ENCODE measurements around the gene PHOSPHO2. TPM values are rescaled to one million over a fixed set of nuclear protein-coding genes. Genes with fewer than 3 reads are reported as not detected.

The PHOSPHO2 gene
- total RNA-seq, 1 donor from 2014 or later: 16.8 TPM

- no peaks in the 10 kb centered on the region for H3K27me3 Mint-ChIP-seq (ENCODE audit: insufficient read depth, low read depth)
- Histone ChIP-seq H3F3A (ENCODE audit: low read depth) (no peaks in the 10 kb centered on the region), H3K27me3 (no peaks in the 10 kb centered on the region), H3K79me2 (ENCODE audit: low read depth) (no peaks in the 10 kb centered on the region), H3K36me3 (no peaks in the 10 kb centered on the region), H3K4me1 (peaks cover 7% of the 10 kb centered on the region), H3K4me2 (no peak overlapping the region), H2AFZ (replicated peaks) (no peak overlapping the region), H3K9ac (no peak overlapping the region), H3K27ac (no peak overlapping the region), H3K4me3 (no peak overlapping the region), H4K20me1 (ENCODE audit: low read depth) (no peaks in the 10 kb centered on the region), H3K9me3 (ENCODE audit: low read depth) (no peaks in the 10 kb centered on the region)
- no peak for DNase-seq (ENCODE audit: low spot score)
- H3K27ac Mint-ChIP-seq: no peak overlapping the region
- H3K9me3 Mint-ChIP-seq: no peaks in the 10 kb centered on the region
- no peak overlapping the region for H3K4me3 Mint-ChIP-seq
- TF ChIP-seq EZH2phosphoT487 (IDR thresholded peaks at IDR 0.05): no peak
- no peak for TF ChIP-seq CTCF (IDR thresholded peaks at IDR 0.05)
- TF ChIP-seq EZH2 (IDR thresholded peaks at IDR 0.05): no peak
- H3K36me3 Mint-ChIP-seq: peaks cover 6% of the 10 kb centered on the region
- peaks cover 6% of the 10 kb centered on the region for H3K4me1 Mint-ChIP-seq
These were observed 31.0 kb upstream of the PHOSPHO2 start for GRCh38 chr2:169663247-169663646.

GRCh38 chr2:169664600-169664977, 29.7 kb upstream of the PHOSPHO2 start:
- TF ChIP-seq CTCF (IDR thresholded peaks at IDR 0.05): no peak
- TF ChIP-seq EZH2 (IDR thresholded peaks at IDR 0.05): no peak
- no peak for TF ChIP-seq EZH2phosphoT487 (IDR thresholded peaks at IDR 0.05)
- no peak for DNase-seq (ENCODE audit: low spot score)
- H2AFZ ChIP-seq (replicated peaks): no peak overlapping the region
- no peaks in the 10 kb centered on the region for H4K20me1 ChIP-seq (ENCODE audit: low read depth)
- no peak overlapping the region for H3K4me3 Mint-ChIP-seq
- no peaks in the 10 kb centered on the region for H3K9me3 Mint-ChIP-seq
- H3K36me3 Mint-ChIP-seq: peaks cover 10% of the 10 kb centered on the region
- no peak overlapping the region for H3K9ac ChIP-seq
- H3K4me3 ChIP-seq: no peak overlapping the region
- no peak overlapping the region for H3K4me2 ChIP-seq
- no peaks in the 10 kb centered on the region for H3F3A ChIP-seq (ENCODE audit: low read depth)
- peaks cover 6% of the 10 kb centered on the region for H3K4me1 Mint-ChIP-seq
- H3K27me3 Mint-ChIP-seq (ENCODE audit: insufficient read depth, low read depth): no peaks in the 10 kb centered on the region
- peaks cover 7% of the 10 kb centered on the region for H3K4me1 ChIP-seq
- no peaks in the 10 kb centered on the region for H3K9me3 ChIP-seq (ENCODE audit: low read depth)
- H3K27ac ChIP-seq: no peak overlapping the region
- no peaks in the 10 kb centered on the region for H3K36me3 ChIP-seq
- H3K79me2 ChIP-seq (ENCODE audit: low read depth): no peaks in the 10 kb centered on the region
- H3K27me3 ChIP-seq: no peaks in the 10 kb centered on the region
- no peak overlapping the region for H3K27ac Mint-ChIP-seq

- Histone ChIP-seq H3K27me3 (no peaks in the 10 kb centered on the region), H3K79me2 (ENCODE audit: low read depth) (no peaks in the 10 kb centered on the region), H4K20me1 (ENCODE audit: low read depth) (no peaks in the 10 kb centered on the region), H3F3A (ENCODE audit: low read depth) (no peaks in the 10 kb centered on the region), H2AFZ (replicated peaks) (no peak overlapping the region), H3K9me3 (ENCODE audit: low read depth) (no peaks in the 10 kb centered on the region), H3K27ac (no peak overlapping the region), H3K4me1 (peaks cover 7% of the 10 kb centered on the region), H3K36me3 (no peaks in the 10 kb centered on the region), H3K4me3 (no peak overlapping the region), H3K9ac (no peak overlapping the region), H3K4me2 (no peak overlapping the region)
- Mint-ChIP-seq H3K4me3 (no peak overlapping the region), H3K4me1 (peaks cover 6% of the 10 kb centered on the region), H3K36me3 (peaks cover 8% of the 10 kb centered on the region), H3K27me3 (ENCODE audit: insufficient read depth, low read depth) (no peaks in the 10 kb centered on the region), H3K9me3 (no peaks in the 10 kb centered on the region), H3K27ac (no peak overlapping the region)
- no peak for DNase-seq (ENCODE audit: low spot score)
- TF ChIP-seq EZH2 (IDR thresholded peaks at IDR 0.05) (no peak), EZH2phosphoT487 (IDR thresholded peaks at IDR 0.05) (no peak), CTCF (IDR thresholded peaks at IDR 0.05) (no peak)
These were observed 29.0 kb upstream of the PHOSPHO2 start for GRCh38 chr2:169664978-169665930.

Data from neural progenitor cell (in vitro differentiated cells).